Right lobe of liver (tissue), 4 donors: Measurements from ENCODE around the gene ULK2.

Experiments used
- CTCF ChIP-seq, 4 donors: fragments of 200-600 bp in 3 of 4; fragments of 450-650 bp in 1 of 4; IDR thresholded peaks; one replicate each; pipeline versions ENCODE4 v1.5.1 to v1.8.0; 2016 to 2022; ENCODE audit warnings: antibody characterized with exemption in 4 of 4, mild to moderate bottlenecking in 2 of 4
- POLR2A ChIP-seq: fragments of 450-650 bp; IDR thresholded peaks from one replicate; pipeline ENCODE4 v1.6.1; 2017; ENCODE audit warnings: antibody characterized with exemption, mild to moderate bottlenecking
- donor health status: DM: no; HTN: no; CAD: no.
- donor health status: DM: no; HTN: no; CAD: no.
- donor health status: DM: no; HTN: yes; CAD: no.

DNA sequence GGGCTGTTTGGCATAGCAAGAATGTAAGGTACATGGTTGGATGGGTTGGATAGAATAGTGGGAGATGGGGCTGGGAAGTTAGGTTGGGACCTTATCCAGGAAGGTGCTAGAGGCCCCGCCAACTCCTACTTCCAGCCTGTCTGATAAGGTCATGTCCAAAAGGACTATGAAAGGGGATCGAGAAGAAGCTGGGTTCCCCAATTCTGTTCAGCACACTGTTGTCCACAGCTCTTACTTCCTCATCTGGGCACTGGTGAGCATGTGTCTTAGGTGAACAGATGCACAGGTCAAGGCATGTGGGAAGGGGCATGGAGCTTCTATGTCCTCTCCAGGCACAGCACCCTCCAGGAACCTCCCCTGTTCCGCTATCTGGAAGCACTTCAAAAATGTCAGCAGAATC lies 5.6 kb upstream of the ULK2 start:
- TF ChIP-seq POLR2A (no peak), CTCF (IDR thresholded peaks at IDR 0.05) (no peak)
